Omental fat pad (tissue), 4 donors: ENCODE results near the gene CRELD2. TPM values are rescaled to one million over a fixed set of nuclear protein-coding genes. Genes with fewer than 3 reads are reported as not detected.
"Not testable (repeated sequence)": the region's sequence is repeated elsewhere in the genome, so short reads cannot be mapped to it uniquely, and the experiment has no call there.

Experiments used
- ATAC-seq: fragments of 150-250 bp; one replicate; pipeline ENCODE4 v1.9.1; 2016; ENCODE audit warnings: mild to moderate bottlenecking, moderate library complexity; ENCODE audit not compliant: low FRiP score
- DNase-seq: peaks from one replicate; pipeline ENCODE4 v3.0.0-alpha.2; 2019; ENCODE audit warnings: low spot score
- total RNA-seq, 4 donors: library from RNA; depleted of rRNA; stranded (reverse); fragments of >200 nt; gene quantifications; one replicate each; pipeline ENCODE4 v1.1.0, GENCODE V29; 2016
- TF ChIP-seq, protein P1 (sequence below), 3 donors: fragments of 450-650 bp; IDR thresholded peaks; one replicate each; pipeline ENCODE4 v1.5.1; 2016 to 2017; ENCODE audit warnings: antibody characterized with exemption in 3 of 3, mild to moderate bottlenecking in 3 of 3, moderate library complexity in 2 of 3

The CRELD2 gene
- total RNA-seq, 4 donors from 2014 or later = 30.8 to 52.4 (median 39.8) TPM

DNA sequence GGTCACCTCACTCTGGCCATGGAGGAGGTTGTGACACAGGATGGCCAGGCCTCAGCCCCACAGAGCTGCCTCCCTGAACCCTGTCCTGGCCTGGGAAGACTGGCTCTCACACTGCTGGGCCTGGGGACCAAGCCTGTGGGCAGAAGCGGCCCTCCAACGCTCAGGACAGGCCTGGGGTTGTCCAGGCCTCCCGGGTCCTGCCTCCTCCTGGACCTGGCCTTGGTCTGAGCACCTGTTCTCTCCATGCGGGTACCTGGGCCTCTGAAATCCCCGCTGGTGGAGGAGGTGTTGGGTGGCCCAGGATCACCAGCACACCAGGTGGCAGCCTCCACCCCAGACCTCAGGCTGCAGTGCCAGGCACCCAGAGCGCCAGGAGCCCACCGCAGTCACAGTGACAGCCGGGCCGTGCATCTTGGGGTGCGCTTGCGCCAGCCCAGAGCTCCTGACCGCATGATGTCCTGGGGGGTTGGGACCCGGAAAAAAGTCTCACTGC is 26.0 kb downstream of the CRELD2 start:
- TF ChIP-seq, protein P1, sequence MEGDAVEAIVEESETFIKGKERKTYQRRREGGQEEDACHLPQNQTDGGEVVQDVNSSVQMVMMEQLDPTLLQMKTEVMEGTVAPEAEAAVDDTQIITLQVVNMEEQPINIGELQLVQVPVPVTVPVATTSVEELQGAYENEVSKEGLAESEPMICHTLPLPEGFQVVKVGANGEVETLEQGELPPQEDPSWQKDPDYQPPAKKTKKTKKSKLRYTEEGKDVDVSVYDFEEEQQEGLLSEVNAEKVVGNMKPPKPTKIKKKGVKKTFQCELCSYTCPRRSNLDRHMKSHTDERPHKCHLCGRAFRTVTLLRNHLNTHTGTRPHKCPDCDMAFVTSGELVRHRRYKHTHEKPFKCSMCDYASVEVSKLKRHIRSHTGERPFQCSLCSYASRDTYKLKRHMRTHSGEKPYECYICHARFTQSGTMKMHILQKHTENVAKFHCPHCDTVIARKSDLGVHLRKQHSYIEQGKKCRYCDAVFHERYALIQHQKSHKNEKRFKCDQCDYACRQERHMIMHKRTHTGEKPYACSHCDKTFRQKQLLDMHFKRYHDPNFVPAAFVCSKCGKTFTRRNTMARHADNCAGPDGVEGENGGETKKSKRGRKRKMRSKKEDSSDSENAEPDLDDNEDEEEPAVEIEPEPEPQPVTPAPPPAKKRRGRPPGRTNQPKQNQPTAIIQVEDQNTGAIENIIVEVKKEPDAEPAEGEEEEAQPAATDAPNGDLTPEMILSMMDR (IDR thresholded peaks at IDR 0.05) = no peak
- ATAC-seq (no peak), DNase-seq (no peak)

GRCh38 chr22:49945042-49945794 is 26.8 kb downstream of the CRELD2 start:
- not testable (repeated sequence) for DNase-seq, ATAC-seq

DNA sequence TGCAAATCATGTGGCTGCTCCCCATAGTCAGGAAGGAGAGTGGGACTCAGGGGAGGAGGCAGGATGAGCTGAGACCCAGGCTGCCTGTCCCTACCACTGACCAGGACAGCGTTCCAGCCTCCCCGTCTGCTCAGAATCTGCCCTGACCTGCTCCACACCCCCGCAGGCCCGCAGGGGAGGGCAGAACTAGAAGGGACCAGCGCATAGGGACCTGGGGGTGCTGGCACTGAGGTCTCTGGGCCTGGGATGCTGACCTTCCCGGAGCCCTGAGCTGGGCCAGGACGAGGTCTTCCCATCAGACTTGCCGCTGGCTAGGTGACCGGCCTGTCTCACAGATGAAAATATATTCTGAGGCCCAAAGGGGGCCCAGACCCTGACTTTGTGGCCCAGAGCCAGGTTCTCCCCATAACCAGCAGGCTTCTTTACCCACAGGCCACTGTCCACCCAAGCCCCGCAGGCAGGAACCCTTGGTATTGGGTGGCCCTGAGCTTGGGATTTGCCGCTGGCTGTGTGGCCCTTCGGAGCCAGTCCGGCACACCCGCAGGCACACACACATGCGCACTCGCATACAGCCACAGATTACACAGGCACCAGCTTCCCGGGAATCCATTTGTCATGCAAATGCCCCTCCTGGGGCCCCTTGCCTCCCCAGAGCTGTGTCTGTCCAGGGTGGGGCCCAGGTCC is 28.3 kb downstream of the CRELD2 start:
- ATAC-seq = no peak
- no peak for DNase-seq
- TF ChIP-seq, protein P1 (IDR thresholded peaks at IDR 0.05) = no peak

DNA sequence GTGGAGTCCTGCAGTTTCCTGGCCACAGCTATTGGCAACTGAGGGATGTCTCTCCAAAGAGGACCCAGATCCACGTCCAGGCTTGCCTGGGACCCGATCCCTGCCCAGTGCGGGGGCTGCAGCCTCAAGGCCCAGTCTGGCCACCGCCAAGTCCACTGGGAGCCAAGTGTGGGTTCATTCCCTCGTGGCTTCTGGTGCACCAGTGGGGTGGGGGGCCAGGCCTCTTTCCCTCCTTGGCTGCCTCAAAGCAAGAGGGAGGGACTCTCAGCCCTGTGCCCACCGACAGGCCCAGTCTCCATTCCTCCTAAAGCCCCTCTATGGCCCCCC is 28.8 kb downstream of the CRELD2 start:
- DNase-seq = no peak
- TF ChIP-seq, protein P1 (IDR thresholded peaks at IDR 0.05) = no peak
- ATAC-seq = no peak

DNA sequence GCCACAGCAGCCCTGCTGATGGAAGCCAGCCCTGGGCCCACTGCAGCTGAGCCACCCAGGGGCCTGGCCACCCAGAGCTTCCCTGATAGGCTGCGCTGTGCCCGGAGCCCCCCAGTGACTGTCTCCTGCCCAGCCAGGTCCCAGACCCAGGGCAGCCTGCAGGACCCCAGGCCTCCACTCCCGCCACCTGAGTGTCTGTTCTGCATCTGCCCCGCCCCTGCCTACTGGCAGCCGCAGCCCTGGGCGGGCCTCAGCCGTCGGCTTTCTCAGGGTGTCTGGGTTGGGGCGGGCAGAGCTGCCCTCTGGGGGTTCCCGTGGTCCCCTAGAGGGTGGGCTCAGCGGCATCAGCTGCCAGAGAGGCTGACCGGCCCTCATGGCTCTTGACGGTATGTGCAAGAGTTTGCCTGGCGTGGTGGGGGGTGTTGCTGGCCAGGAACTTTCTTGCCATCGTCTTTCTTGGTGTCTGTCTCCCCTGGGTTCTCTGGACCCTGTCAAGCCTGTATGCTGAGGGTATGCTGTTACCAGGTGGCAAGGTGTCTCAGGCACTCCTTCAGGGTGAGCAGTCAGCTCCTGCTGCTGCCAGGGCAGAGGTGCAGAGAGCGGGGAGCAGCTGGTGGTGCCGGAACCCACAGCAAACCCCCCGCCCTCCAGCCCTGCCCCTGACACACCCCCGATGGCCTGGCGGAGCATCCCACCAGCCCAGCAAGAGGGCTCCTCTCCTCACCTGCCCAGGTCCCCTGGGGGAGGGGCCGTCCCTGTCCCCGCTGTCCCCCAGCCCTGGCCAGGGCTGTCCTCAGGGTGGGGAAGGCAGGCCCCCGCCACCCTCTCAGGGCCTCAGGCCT is 29.9 kb downstream of the CRELD2 start:
- ATAC-seq = no peak
- no peak for DNase-seq
- TF ChIP-seq, protein P1 (IDR thresholded peaks at IDR 0.05) = no peak

DNA sequence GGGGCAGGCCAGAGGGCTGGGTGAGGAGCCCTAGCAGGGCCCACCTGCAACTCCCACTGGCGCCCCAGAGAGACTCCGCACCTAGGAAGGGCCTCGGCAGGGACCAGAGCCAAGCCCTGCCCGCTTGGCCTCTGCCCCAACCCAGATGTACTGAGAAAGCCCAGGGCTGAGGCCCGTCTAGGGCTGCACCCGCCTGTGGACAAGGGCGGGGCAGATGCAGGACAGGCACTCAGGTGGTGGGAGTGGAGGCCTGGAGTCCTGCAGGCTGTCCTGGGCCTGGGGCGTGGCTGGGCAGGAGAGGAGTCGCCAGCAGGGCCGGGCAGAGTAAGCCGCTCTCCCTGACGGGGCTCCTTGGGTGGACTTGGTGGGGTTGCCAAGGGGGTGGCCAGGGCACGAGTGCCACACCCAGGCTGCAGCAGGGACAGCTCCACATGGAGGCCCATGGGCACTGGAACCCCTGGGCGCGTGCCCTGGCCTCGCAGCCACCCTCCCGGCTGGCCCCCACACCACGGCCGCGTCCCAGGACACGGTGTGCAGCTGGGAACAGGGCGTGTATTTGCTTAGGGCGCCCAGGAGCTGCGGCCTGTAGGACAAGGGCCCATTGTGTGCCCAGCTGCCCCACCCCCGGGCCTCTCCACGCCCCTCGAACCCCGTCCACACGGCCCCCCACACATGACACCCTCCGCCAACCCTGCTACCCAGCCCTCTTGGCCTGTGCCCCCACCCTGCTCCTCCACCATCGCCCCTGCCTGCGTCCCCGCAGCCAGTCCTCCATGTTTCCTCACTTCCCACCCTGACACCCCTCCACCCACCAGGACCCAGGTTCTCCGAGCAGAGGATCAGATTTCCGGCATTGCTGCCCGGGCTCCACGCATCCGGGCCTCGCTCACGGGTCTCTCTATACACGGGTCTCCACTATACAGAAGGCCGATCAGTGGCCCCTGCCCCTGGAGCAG is 30.8 kb downstream of the CRELD2 start:
- peak; percentile 12 for ATAC-seq
- TF ChIP-seq, protein P1 (IDR thresholded peaks at IDR 0.05) = no peak
- no peak for DNase-seq
